OCI-LY1 (cell line): ENCODE data around the gene GPATCH4.

ENCODE experiments used
- H2AFZ ChIP-seq: fragments of 200-600 bp; sonication (generic), shearing (Covaris generic); 2 replicates; pipeline ENCODE4 v1.6.0; 2014; ENCODE audit warnings: antibody characterized with exemption, mild to moderate bottlenecking, low read length
- H3F3A ChIP-seq: fragments of 200-600 bp; sonication (generic), shearing (Covaris generic); 2 replicates; pipeline ENCODE4 v1.6.0; 2014; ENCODE audit warnings: mild to moderate bottlenecking, antibody characterized with exemption, low read length, moderate library complexity; ENCODE audit not compliant: insufficient read depth
- H3K27ac ChIP-seq: fragments of 200-600 bp; sonication (generic); 2 replicates; pipeline ENCODE4 v1.5.1; 2014; ENCODE audit warnings: low read length, mixed run types, mild to moderate bottlenecking, low read depth; ENCODE audit not compliant: poor library complexity, severe bottlenecking
- H3K27me3 ChIP-seq: fragments of 200-600 bp; sonication (generic); 2 replicates; pipeline ENCODE4 v1.6.0; 2014; ENCODE audit warnings: antibody characterized with exemption, mild to moderate bottlenecking, low read length, moderate library complexity; ENCODE audit not compliant: insufficient read depth
- H3K36me3 ChIP-seq: fragments of 200-600 bp; sonication (generic); 2 replicates; pipeline ENCODE4 v1.6.1; 2014; ENCODE audit warnings: mild to moderate bottlenecking, antibody characterized with exemption, low read length, moderate library complexity, mixed read lengths; ENCODE audit not compliant: insufficient read depth
- H3K4me1 ChIP-seq: fragments of 200-600 bp; sonication (generic); 2 replicates; pipeline ENCODE4 v1.5.1; 2014; ENCODE audit warnings: mild to moderate bottlenecking, low read length, moderate library complexity; ENCODE audit not compliant: insufficient read depth, severe bottlenecking
- H3K4me2 ChIP-seq: fragments of 200-600 bp; sonication (generic), shearing (Covaris generic); 2 replicates; pipeline ENCODE4 v1.6.1; 2014; ENCODE audit warnings: low read length
- H3K4me3 ChIP-seq: fragments of 200-600 bp; sonication (generic); 2 replicates; pipeline ENCODE4 v1.5.1; 2014; ENCODE audit warnings: low read length, low read depth, mild to moderate bottlenecking, mixed read lengths; ENCODE audit not compliant: poor library complexity, severe bottlenecking
- H3K79me2 ChIP-seq: fragments of 200-600 bp; shearing (Covaris generic); 2 replicates; pipeline ENCODE4 v1.6.1; 2016; ENCODE audit warnings: mixed run types, low read length, mixed read lengths; ENCODE audit not compliant: insufficient read depth
- H3K9ac ChIP-seq: fragments of 200-600 bp; sonication (generic), shearing (Covaris generic); 2 replicates; pipeline ENCODE4 v1.6.1; 2014; ENCODE audit warnings: mild to moderate bottlenecking, low read length, mixed read lengths
- H3K9me2 ChIP-seq: fragments of 200-600 bp; sonication (generic), shearing (Covaris generic); 2 replicates; pipeline ENCODE4 v1.6.1; 2014; ENCODE audit warnings: low read depth, mild to moderate bottlenecking, low read length, mixed read lengths
- H3K9me3 ChIP-seq: fragments of 200-600 bp; shearing (Covaris generic); 2 replicates; pipeline ENCODE4 v1.6.1; 2014; ENCODE audit warnings: low read length, mixed read lengths
- H4K20me1 ChIP-seq: fragments of 200-600 bp; sonication (generic), shearing (Covaris generic); 2 replicates; pipeline ENCODE4 v1.6.0; 2016; ENCODE audit warnings: mild to moderate bottlenecking, low read length; ENCODE audit not compliant: insufficient read depth
- CTCF ChIP-seq: fragments of 200-600 bp; sonication (generic), shearing (Covaris generic); IDR thresholded peaks from 2 replicates; pipeline ENCODE4 v1.5.1; 2017; ENCODE audit warnings: mild to moderate bottlenecking, antibody characterized with exemption, low read length, moderate library complexity, mixed read lengths
- EZH2 ChIP-seq: fragments of 200-600 bp; sonication (generic), shearing (Covaris generic); IDR thresholded peaks from 2 replicates; pipeline ENCODE4 v1.8.0; 2017; ENCODE audit warnings: borderline replicate concordance, mixed run types, mild to moderate bottlenecking, antibody characterized with exemption, low read length, moderate library complexity, mixed read lengths

The GPATCH4 gene

GRCh38 chr1:156579472-156579871, 21.8 kb downstream of the GPATCH4 start, which contains the start of gene TTC24:
Gene TTC24, plus strand, starts transcription at chr1:156579723. Its CDS starts 1,642 bp downstream, at chr1:156581365.
- Histone ChIP-seq H3K4me3 (no peak within 1 kb of the TSS), H3K9me2 (no peaks in the 10 kb centered on the region), H3K9me3 (no peaks in the 10 kb centered on the region), H3K27ac (no peak within 1 kb of the TSS), H3F3A (no peaks in the 10 kb centered on the region), H3K79me2 (no peaks in the 10 kb centered on the region), H3K9ac (no peak within 1 kb of the TSS), H3K4me2 (no peak within 1 kb of the TSS), H3K27me3 (no peaks in the 10 kb centered on the region), H3K36me3 (no peaks in the 10 kb centered on the region), H2AFZ (no peak within 1 kb of the TSS), H3K4me1 (peaks cover 14% of the 10 kb centered on the region), H4K20me1 (no peaks in the 10 kb centered on the region)
- no peak for TF ChIP-seq EZH2
- no peak for TF ChIP-seq CTCF

GRCh38 chr1:156578055-156578454, 23.2 kb downstream of the GPATCH4 start:
- H3K4me3 ChIP-seq = no peak overlapping the region
- no peaks in the 10 kb centered on the region for H4K20me1 ChIP-seq
- no peaks in the 10 kb centered on the region for H3F3A ChIP-seq
- H3K36me3 ChIP-seq = no peaks in the 10 kb centered on the region
- H3K4me1 ChIP-seq = peaks cover 13% of the 10 kb centered on the region
- no peaks in the 10 kb centered on the region for H3K9me2 ChIP-seq
- no peak overlapping the region for H3K9ac ChIP-seq
- no peak overlapping the region for H3K27ac ChIP-seq
- H3K4me2 ChIP-seq = no peak overlapping the region
- no peaks in the 10 kb centered on the region for H3K27me3 ChIP-seq
- no peaks in the 10 kb centered on the region for H3K79me2 ChIP-seq
- no peak overlapping the region for H2AFZ ChIP-seq
- no peak for TF ChIP-seq EZH2
- TF ChIP-seq CTCF = no peak
- H3K9me3 ChIP-seq = no peaks in the 10 kb centered on the region

- Histone ChIP-seq H2AFZ (no peak overlapping the region), H3K4me3 (no peak overlapping the region), H4K20me1 (no peaks in the 10 kb centered on the region), H3K36me3 (no peaks in the 10 kb centered on the region), H3K27me3 (no peaks in the 10 kb centered on the region), H3F3A (no peaks in the 10 kb centered on the region), H3K9ac (no peak overlapping the region), H3K27ac (no peak overlapping the region), H3K9me2 (no peaks in the 10 kb centered on the region), H3K79me2 (no peaks in the 10 kb centered on the region), H3K4me2 (no peak overlapping the region), H3K4me1 (peaks cover 10% of the 10 kb centered on the region), H3K9me3 (no peaks in the 10 kb centered on the region)
- TF ChIP-seq CTCF = no peak
- TF ChIP-seq EZH2 = no peak
Observed at GRCh38 chr1:156577550-156577949, 23.7 kb downstream of the GPATCH4 start.
